ENCODE measurements around the gene TTLL11.

The TTLL11 gene

DNA sequence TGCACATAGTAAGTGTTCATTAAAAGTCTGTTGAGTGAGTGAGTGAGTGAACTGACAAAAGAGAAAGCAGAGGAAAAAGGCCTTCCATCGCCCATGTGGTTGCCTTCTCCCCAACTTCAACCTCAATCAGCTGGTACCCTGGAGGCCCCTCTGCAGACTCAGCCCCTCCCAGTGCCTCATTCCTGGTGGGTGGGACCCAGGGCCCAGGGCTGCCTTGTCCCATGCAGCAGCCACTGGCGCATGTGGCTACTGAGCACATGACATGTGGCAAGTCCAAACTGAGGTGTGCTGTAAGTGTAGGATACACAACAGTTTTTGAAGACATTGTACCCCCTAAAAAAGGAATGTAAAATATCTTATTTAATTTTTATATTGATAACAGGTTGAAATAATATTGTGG lies 36.9 kb upstream of the TTLL11 start:
- no peak overlapping the region for H3K27ac ChIP-seq
- no peak for TF ChIP-seq ZFX (IDR thresholded peaks at IDR 0.05; ENCODE audit: borderline replicate concordance)
- TF ChIP-seq, protein P1, sequence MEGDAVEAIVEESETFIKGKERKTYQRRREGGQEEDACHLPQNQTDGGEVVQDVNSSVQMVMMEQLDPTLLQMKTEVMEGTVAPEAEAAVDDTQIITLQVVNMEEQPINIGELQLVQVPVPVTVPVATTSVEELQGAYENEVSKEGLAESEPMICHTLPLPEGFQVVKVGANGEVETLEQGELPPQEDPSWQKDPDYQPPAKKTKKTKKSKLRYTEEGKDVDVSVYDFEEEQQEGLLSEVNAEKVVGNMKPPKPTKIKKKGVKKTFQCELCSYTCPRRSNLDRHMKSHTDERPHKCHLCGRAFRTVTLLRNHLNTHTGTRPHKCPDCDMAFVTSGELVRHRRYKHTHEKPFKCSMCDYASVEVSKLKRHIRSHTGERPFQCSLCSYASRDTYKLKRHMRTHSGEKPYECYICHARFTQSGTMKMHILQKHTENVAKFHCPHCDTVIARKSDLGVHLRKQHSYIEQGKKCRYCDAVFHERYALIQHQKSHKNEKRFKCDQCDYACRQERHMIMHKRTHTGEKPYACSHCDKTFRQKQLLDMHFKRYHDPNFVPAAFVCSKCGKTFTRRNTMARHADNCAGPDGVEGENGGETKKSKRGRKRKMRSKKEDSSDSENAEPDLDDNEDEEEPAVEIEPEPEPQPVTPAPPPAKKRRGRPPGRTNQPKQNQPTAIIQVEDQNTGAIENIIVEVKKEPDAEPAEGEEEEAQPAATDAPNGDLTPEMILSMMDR (IDR thresholded peaks at IDR 0.05), result no peak

DNA sequence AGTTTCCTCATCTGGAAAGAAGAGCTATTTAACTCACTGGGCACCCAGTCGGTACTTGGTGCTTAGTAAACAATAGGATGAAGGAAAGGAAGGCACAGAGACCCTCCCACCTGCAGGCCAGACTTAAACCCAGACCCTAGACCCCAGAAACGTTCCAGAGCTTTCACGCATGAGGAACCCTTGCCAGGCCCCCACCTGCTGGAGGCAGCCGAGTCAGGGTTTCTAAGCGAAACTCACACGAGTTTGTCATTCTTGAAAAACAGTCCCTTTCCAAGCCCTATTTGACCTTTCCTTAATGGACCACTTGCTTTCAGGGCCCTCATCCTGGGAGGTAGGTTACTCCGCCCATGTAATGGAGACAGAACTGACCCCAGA lies 35.8 kb upstream of the TTLL11 start:
- no peak for TF ChIP-seq ZFX (IDR thresholded peaks at IDR 0.05; ENCODE audit: borderline replicate concordance)
- TF ChIP-seq, protein P1 (IDR thresholded peaks at IDR 0.05), result no peak

GRCh38 chr9:122128007-122128968 lies 35.2 kb upstream of the TTLL11 start:
- no peak overlapping the region for H3K27ac ChIP-seq
- TF ChIP-seq, protein P1 (IDR thresholded peaks at IDR 0.05), result no peak
- no peak for TF ChIP-seq ZFX (IDR thresholded peaks at IDR 0.05; ENCODE audit: borderline replicate concordance)

More for the DNA sequence above, 35.8 kb upstream of the TTLL11 start:
- no peak overlapping the region for H3K27ac ChIP-seq

GRCh38 chr9:122127396-122127798 lies 34.3 kb upstream of the TTLL11 start:
- TF ChIP-seq, protein P1 (IDR thresholded peaks at IDR 0.05), result no peak
- no peak for TF ChIP-seq ZFX (IDR thresholded peaks at IDR 0.05; ENCODE audit: borderline replicate concordance)

GRCh38 chr9:122126331-122127261 lies 33.5 kb upstream of the TTLL11 start:
- H3K27ac ChIP-seq, result no peak overlapping the region
- no peak for TF ChIP-seq ZFX (IDR thresholded peaks at IDR 0.05; ENCODE audit: borderline replicate concordance)
- TF ChIP-seq, protein P1 (IDR thresholded peaks at IDR 0.05), result peak; percentile 31

More at GRCh38 chr9:122127396-122127798, 34.3 kb upstream of the TTLL11 start:
- no peak overlapping the region for H3K27ac ChIP-seq

GRCh38 chr9:122125509-122126330 lies 32.6 kb upstream of the TTLL11 start:
- TF ChIP-seq ZFX (IDR thresholded peaks at IDR 0.05; ENCODE audit: borderline replicate concordance), result no peak
- TF ChIP-seq, protein P1 (IDR thresholded peaks at IDR 0.05), result peak; percentile 64
- H3K27ac ChIP-seq, result no peak overlapping the region

Data from 22Rv1 (cell line).